ENCODE measurements around the gene CANX.
A peak's percentile ranks its signal among the peaks of the same experiment; 100 is the strongest.

CANX gene

GRCh38 chr5:179758955-179759354, 60.2 kb downstream of the CANX start:
- H3K4me3 ChIP-seq (ENCODE audit: extremely low read depth, insufficient read depth, low read length, poor library complexity, severe bottlenecking) = no peak overlapping the region
- H3K4me1 ChIP-seq (ENCODE audit: control insufficient read depth, insufficient read depth, low read length, poor library complexity, severe bottlenecking) = peaks cover 61% of the 10 kb centered on the region
- H3K36me3 ChIP-seq (ENCODE audit: control insufficient read depth, insufficient read depth, low read length) = peaks cover 11% of the 10 kb centered on the region
- H3K9me3 ChIP-seq (ENCODE audit: control insufficient read depth, low read length) = no peaks in the 10 kb centered on the region
- H3K27ac ChIP-seq (ENCODE audit: low read depth, low read length, severe bottlenecking) = no peak overlapping the region
- 94 to 96% methylated on average over 8 of the region's 8 CpGs for WGBS, 2 experiments (ENCODE audit: insufficient coverage in 2 of 2)

- H3K27ac ChIP-seq (ENCODE audit: low read depth, low read length, severe bottlenecking) = peak overlapping the region; percentile 45
- H3K9me3 ChIP-seq (ENCODE audit: control insufficient read depth, low read length) = no peaks in the 10 kb centered on the region
- WGBS, 2 experiments (ENCODE audit: insufficient coverage in 2 of 2) = 94 to 99% methylated on average over 7 of the region's 9 CpGs
- peaks cover 11% of the 10 kb centered on the region for H3K36me3 ChIP-seq (ENCODE audit: control insufficient read depth, insufficient read depth, low read length)
- H3K4me1 ChIP-seq (ENCODE audit: control insufficient read depth, insufficient read depth, low read length, poor library complexity, severe bottlenecking) = peaks cover 59% of the 10 kb centered on the region
- no peak overlapping the region for H3K4me3 ChIP-seq (ENCODE audit: extremely low read depth, insufficient read depth, low read length, poor library complexity, severe bottlenecking)
Measured at GRCh38 chr5:179759581-179760551, 61.1 kb downstream of the CANX start.

- Histone ChIP-seq H3K27ac (ENCODE audit: low read depth, low read length, severe bottlenecking) (peak overlapping the region; percentile 65), H3K4me3 (ENCODE audit: extremely low read depth, insufficient read depth, low read length, poor library complexity, severe bottlenecking) (no peak overlapping the region), H3K9me3 (ENCODE audit: control insufficient read depth, low read length) (no peaks in the 10 kb centered on the region), H3K4me1 (ENCODE audit: control insufficient read depth, insufficient read depth, low read length, poor library complexity, severe bottlenecking) (peaks cover 77% of the 10 kb centered on the region), H3K36me3 (ENCODE audit: control insufficient read depth, insufficient read depth, low read length) (peaks cover 26% of the 10 kb centered on the region)
- WGBS, 2 experiments (ENCODE audit: insufficient coverage in 2 of 2) = 89 to 90% methylated on average over 10 of the region's 10 CpGs
Measured at GRCh38 chr5:179762079-179762780, 63.5 kb downstream of the CANX start.

GRCh38 chr5:179762781-179763176, 64.0 kb downstream of the CANX start:
- peak overlapping the region; percentile 65 for H3K27ac ChIP-seq (ENCODE audit: low read depth, low read length, severe bottlenecking)
- H3K4me1 ChIP-seq (ENCODE audit: control insufficient read depth, insufficient read depth, low read length, poor library complexity, severe bottlenecking) = peaks cover 77% of the 10 kb centered on the region

GRCh38 chr5:179763215-179763945, 64.6 kb downstream of the CANX start:
- 37 to 78% methylated on average over 4 to 6 of the region's 10 CpGs for WGBS, 2 experiments (ENCODE audit: insufficient coverage in 2 of 2)
- H3K4me1 ChIP-seq (ENCODE audit: control insufficient read depth, insufficient read depth, low read length, poor library complexity, severe bottlenecking) = peaks cover 77% of the 10 kb centered on the region
- H3K27ac ChIP-seq (ENCODE audit: low read depth, low read length, severe bottlenecking) = peak overlapping the region; percentile 65

More at GRCh38 chr5:179762781-179763176, 64.0 kb downstream of the CANX start:
- H3K4me3 ChIP-seq (ENCODE audit: extremely low read depth, insufficient read depth, low read length, poor library complexity, severe bottlenecking) = no peak overlapping the region
- WGBS, 2 experiments (ENCODE audit: insufficient coverage in 2 of 2) = no CpG with 5 or more reads among the region's 3 CpGs
- H3K36me3 ChIP-seq (ENCODE audit: control insufficient read depth, insufficient read depth, low read length) = peaks cover 28% of the 10 kb centered on the region
- H3K9me3 ChIP-seq (ENCODE audit: control insufficient read depth, low read length) = no peaks in the 10 kb centered on the region

GRCh38 chr5:179764056-179764455, 65.3 kb downstream of the CANX start:
- Histone ChIP-seq H3K4me1 (ENCODE audit: control insufficient read depth, insufficient read depth, low read length, poor library complexity, severe bottlenecking) (peaks cover 73% of the 10 kb centered on the region), H3K9me3 (ENCODE audit: control insufficient read depth, low read length) (no peaks in the 10 kb centered on the region), H3K4me3 (ENCODE audit: extremely low read depth, insufficient read depth, low read length, poor library complexity, severe bottlenecking) (no peak overlapping the region), H3K27ac (ENCODE audit: low read depth, low read length, severe bottlenecking) (no peak overlapping the region), H3K36me3 (ENCODE audit: control insufficient read depth, insufficient read depth, low read length) (peaks cover 34% of the 10 kb centered on the region)
- WGBS, 2 experiments (ENCODE audit: insufficient coverage in 2 of 2) = 84 to 92% methylated on average over 7 to 8 of the region's 8 CpGs

More at GRCh38 chr5:179763215-179763945, 64.6 kb downstream of the CANX start:
- no peak overlapping the region for H3K4me3 ChIP-seq (ENCODE audit: extremely low read depth, insufficient read depth, low read length, poor library complexity, severe bottlenecking)
- H3K36me3 ChIP-seq (ENCODE audit: control insufficient read depth, insufficient read depth, low read length) = peaks cover 34% of the 10 kb centered on the region
- no peaks in the 10 kb centered on the region for H3K9me3 ChIP-seq (ENCODE audit: control insufficient read depth, low read length)

- WGBS, 2 experiments (ENCODE audit: insufficient coverage in 2 of 2) = 73 to 80% methylated on average over 12 to 13 of the region's 13 CpGs
- peaks cover 61% of the 10 kb centered on the region for H3K4me1 ChIP-seq (ENCODE audit: control insufficient read depth, insufficient read depth, low read length, poor library complexity, severe bottlenecking)
- no peaks in the 10 kb centered on the region for H3K9me3 ChIP-seq (ENCODE audit: control insufficient read depth, low read length)
- H3K36me3 ChIP-seq (ENCODE audit: control insufficient read depth, insufficient read depth, low read length) = peaks cover 46% of the 10 kb centered on the region
- H3K27ac ChIP-seq (ENCODE audit: low read depth, low read length, severe bottlenecking) = peak overlapping the region; percentile 86
- no peak overlapping the region for H3K4me3 ChIP-seq (ENCODE audit: extremely low read depth, insufficient read depth, low read length, poor library complexity, severe bottlenecking)
Measured at GRCh38 chr5:179765400-179765799, 66.6 kb downstream of the CANX start.

GRCh38 chr5:179766021-179766725, 67.4 kb downstream of the CANX start:
- no peaks in the 10 kb centered on the region for H3K9me3 ChIP-seq (ENCODE audit: control insufficient read depth, low read length)
- 91% methylated on average over 18 to 19 of the region's 20 CpGs for WGBS, 2 experiments (ENCODE audit: insufficient coverage in 2 of 2)
- peak overlapping the region; percentile 86 for H3K27ac ChIP-seq (ENCODE audit: low read depth, low read length, severe bottlenecking)
- peaks cover 59% of the 10 kb centered on the region for H3K4me1 ChIP-seq (ENCODE audit: control insufficient read depth, insufficient read depth, low read length, poor library complexity, severe bottlenecking)
- H3K4me3 ChIP-seq (ENCODE audit: extremely low read depth, insufficient read depth, low read length, poor library complexity, severe bottlenecking) = no peak overlapping the region
- H3K36me3 ChIP-seq (ENCODE audit: control insufficient read depth, insufficient read depth, low read length) = peaks cover 54% of the 10 kb centered on the region

- no peaks in the 10 kb centered on the region for H3K9me3 ChIP-seq (ENCODE audit: control insufficient read depth, low read length)
- H3K36me3 ChIP-seq (ENCODE audit: control insufficient read depth, insufficient read depth, low read length) = peaks cover 61% of the 10 kb centered on the region
- peak overlapping the region; percentile 86 for H3K27ac ChIP-seq (ENCODE audit: low read depth, low read length, severe bottlenecking)
- 77 to 92% methylated on average over 7 to 10 of the region's 12 CpGs for WGBS, 2 experiments (ENCODE audit: insufficient coverage in 2 of 2)
- no peak overlapping the region for H3K4me3 ChIP-seq (ENCODE audit: extremely low read depth, insufficient read depth, low read length, poor library complexity, severe bottlenecking)
- H3K4me1 ChIP-seq (ENCODE audit: control insufficient read depth, insufficient read depth, low read length, poor library complexity, severe bottlenecking) = peaks cover 54% of the 10 kb centered on the region
Measured at GRCh38 chr5:179766726-179767455, 68.1 kb downstream of the CANX start.

Data from mesodermal cell (in vitro differentiated cells).